Activated B cell treated with CpG ODN at 0.5 μM for 24 hours (primary cell): ENCODE results near the gene CPM. TPM values are rescaled to one million over a fixed set of nuclear protein-coding genes. Genes with fewer than 3 reads are reported as not detected.

ENCODE experiments used
- ATAC-seq: fragments of 200-7000 bp; cut with Tn5 transposase; one replicate; pipeline ENCODE4 v1.10.0; 2021; ENCODE audit warnings: low read depth, mild to moderate bottlenecking, moderate library complexity
- CTCF ChIA-PET: fragments of 350-600 bp; sonication (Branson Sonifier 250); formaldehyde crosslinking; loops from one replicate; lab custom pipeline; 2021; ENCODE audit warnings: antibody characterized with exemption; lab: Charles Lee
- POLR2A ChIA-PET: fragments of 350-600 bp; sonication (Branson Sonifier 250); formaldehyde crosslinking; loops from one replicate; lab custom pipeline; 2021; ENCODE audit warnings: antibody characterized with exemption; lab: Charles Lee
- DNase-seq: peaks from one replicate; pipeline ENCODE4 v3.0.0; 2022
- H3K27ac Mint-ChIP-seq: one replicate; pipeline ENCODE4 v1.8.0; 2020; ENCODE audit warnings: mixed read lengths
- H3K27me3 Mint-ChIP-seq: one replicate; pipeline ENCODE4 v1.8.0; 2021; ENCODE audit warnings: mixed read lengths
- H3K36me3 Mint-ChIP-seq: one replicate; pipeline ENCODE4 v1.8.0; 2021; ENCODE audit warnings: low read depth, mixed read lengths
- H3K4me1 Mint-ChIP-seq: one replicate; pipeline ENCODE4 v1.8.0; 2021; ENCODE audit warnings: mixed read lengths
- H3K4me3 Mint-ChIP-seq: one replicate; pipeline ENCODE4 v1.8.0; 2020; ENCODE audit warnings: mild to moderate bottlenecking, mixed read lengths
- H3K9me3 Mint-ChIP-seq: one replicate; pipeline ENCODE4 v1.8.0; 2020; ENCODE audit warnings: mixed read lengths
- intact Hi-C: fragments of 100-400 bp; cut with micrococcal nuclease; formaldehyde crosslinking; loops from one replicate; pipeline ENCODE4 v1.15.1; 2024
- total RNA-seq: library from RNA; stranded (reverse); gene quantifications from 2 replicates; pipeline ENCODE4 v1.2.3, GENCODE V29; 2022
- TF ChIP-seq, protein P1 (sequence below): fragments of 200-600 bp; IDR thresholded peaks from one replicate; pipeline ENCODE4 v1.8.0; 2022; ENCODE audit warnings: antibody characterized with exemption, mild to moderate bottlenecking

CPM gene
- total RNA-seq, 1 donor from 2014 or later, result 10.1 TPM

DNA sequence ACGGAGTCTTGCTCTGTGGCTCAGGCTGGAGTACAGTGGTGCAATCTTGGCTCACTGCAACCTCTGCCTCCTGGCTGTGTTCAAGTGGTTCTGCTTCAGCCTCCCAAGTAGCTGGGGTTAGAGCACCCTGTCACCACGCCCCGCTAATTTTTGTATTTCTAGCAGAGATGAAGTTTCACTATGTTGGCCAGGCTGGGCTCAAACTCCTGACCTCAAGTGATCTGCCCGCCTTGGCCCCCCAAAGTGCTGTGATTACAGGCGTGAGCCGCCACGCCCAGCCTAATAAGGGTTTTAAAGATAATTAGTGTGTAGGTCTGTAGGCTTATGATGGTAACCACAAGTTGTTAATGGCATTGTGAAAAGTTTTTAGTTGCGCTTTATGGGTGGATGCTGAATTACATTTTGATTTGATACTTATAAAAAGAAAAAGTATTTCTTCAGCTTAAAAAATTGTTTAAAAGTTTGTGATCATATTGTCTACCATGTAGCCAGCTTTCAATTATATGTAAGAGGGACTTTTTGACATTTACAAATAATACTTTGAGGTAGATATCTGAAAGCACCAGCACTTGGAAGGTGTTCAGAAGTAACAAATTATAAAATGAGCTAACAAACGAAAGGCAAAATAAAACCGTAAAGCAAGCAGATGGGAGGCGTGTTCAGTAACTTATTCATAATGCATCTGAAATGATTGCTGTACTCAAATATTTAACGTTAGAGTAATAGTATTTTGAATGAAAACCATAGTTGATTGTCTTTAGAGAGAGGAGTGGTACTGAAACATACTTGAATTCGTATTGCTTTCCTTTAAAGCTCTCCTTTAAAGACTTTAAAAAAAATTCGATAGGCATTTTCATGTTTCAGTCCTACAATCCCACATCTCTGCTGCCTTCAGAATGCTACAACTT, 87.9 kb downstream of the CPM start:
- Mint-ChIP-seq H3K9me3 (no peaks in the 10 kb centered on the region), H3K36me3 (peaks cover 31% of the 10 kb centered on the region), H3K4me3 (no peak overlapping the region), H3K4me1 (no peaks in the 10 kb centered on the region), H3K27ac (no peak overlapping the region), H3K27me3 (no peaks in the 10 kb centered on the region)
- DNase-seq (no peak), ATAC-seq (no peak)
- TF ChIP-seq, protein P1, sequence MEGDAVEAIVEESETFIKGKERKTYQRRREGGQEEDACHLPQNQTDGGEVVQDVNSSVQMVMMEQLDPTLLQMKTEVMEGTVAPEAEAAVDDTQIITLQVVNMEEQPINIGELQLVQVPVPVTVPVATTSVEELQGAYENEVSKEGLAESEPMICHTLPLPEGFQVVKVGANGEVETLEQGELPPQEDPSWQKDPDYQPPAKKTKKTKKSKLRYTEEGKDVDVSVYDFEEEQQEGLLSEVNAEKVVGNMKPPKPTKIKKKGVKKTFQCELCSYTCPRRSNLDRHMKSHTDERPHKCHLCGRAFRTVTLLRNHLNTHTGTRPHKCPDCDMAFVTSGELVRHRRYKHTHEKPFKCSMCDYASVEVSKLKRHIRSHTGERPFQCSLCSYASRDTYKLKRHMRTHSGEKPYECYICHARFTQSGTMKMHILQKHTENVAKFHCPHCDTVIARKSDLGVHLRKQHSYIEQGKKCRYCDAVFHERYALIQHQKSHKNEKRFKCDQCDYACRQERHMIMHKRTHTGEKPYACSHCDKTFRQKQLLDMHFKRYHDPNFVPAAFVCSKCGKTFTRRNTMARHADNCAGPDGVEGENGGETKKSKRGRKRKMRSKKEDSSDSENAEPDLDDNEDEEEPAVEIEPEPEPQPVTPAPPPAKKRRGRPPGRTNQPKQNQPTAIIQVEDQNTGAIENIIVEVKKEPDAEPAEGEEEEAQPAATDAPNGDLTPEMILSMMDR, result no peak
- ChIA-PET CTCF (no interaction called here), POLR2A (interaction anchor here (0.5 kb wide), 1 partner anchor 573 kb away, joined by 6 read pairs; no protein-coding TSS in a partner anchor)
- intact Hi-C loops, result no loop called here

GRCh38 chr12:68844318-68844745, 88.6 kb downstream of the CPM start:
- no peak overlapping the region for H3K27ac Mint-ChIP-seq
- POLR2A ChIA-PET, result interaction anchor here (0.5 kb wide), 1 partner anchor 574 kb away, joined by 6 read pairs; no protein-coding TSS in a partner anchor
- no peak for ATAC-seq

GRCh38 chr12:68842784-68843567, 90.0 kb downstream of the CPM start:
- no peaks in the 10 kb centered on the region for H3K9me3 Mint-ChIP-seq
- intact Hi-C loops, result no loop called here
- H3K4me3 Mint-ChIP-seq, result no peak overlapping the region
- H3K27me3 Mint-ChIP-seq, result no peaks in the 10 kb centered on the region
- ChIA-PET CTCF (interaction anchor here (1.4 kb wide), 1 partner anchor 13 kb away, joined by 5 read pairs; no protein-coding TSS in a partner anchor), POLR2A (no interaction called here)
- H3K27ac Mint-ChIP-seq, result no peak overlapping the region
- H3K36me3 Mint-ChIP-seq, result peaks cover 44% of the 10 kb centered on the region
- no peaks in the 10 kb centered on the region for H3K4me1 Mint-ChIP-seq
- TF ChIP-seq, protein P1, result no peak
- no peak for ATAC-seq
- DNase-seq, result no peak

More at GRCh38 chr12:68844318-68844745, 88.6 kb downstream of the CPM start:
- Mint-ChIP-seq H3K36me3 (peaks cover 34% of the 10 kb centered on the region), H3K27me3 (no peaks in the 10 kb centered on the region), H3K9me3 (no peaks in the 10 kb centered on the region), H3K4me3 (no peak overlapping the region), H3K4me1 (no peaks in the 10 kb centered on the region)
- intact Hi-C loops, result no loop called here
- DNase-seq, result no peak
- TF ChIP-seq, protein P1, result no peak
- CTCF ChIA-PET, result interaction anchor here (0.7 kb wide), 1 partner anchor 13 kb away, joined by 3 read pairs; no protein-coding TSS in a partner anchor

- H3K4me1 Mint-ChIP-seq, result no peaks in the 10 kb centered on the region
- TF ChIP-seq, protein P1, result no peak
- no peaks in the 10 kb centered on the region for H3K9me3 Mint-ChIP-seq
- intact Hi-C loops, result no loop called here
- no peak overlapping the region for H3K27ac Mint-ChIP-seq
- H3K27me3 Mint-ChIP-seq, result no peaks in the 10 kb centered on the region
- DNase-seq (no peak), ATAC-seq (no peak)
- H3K4me3 Mint-ChIP-seq, result no peak overlapping the region
- ChIA-PET CTCF (interaction anchor here (0.9 to 1.4 kb wide), 2 partner anchors 12 kb away, joined by 4 to 5 read pairs; no protein-coding TSS in a partner anchor), POLR2A (no interaction called here)
- H3K36me3 Mint-ChIP-seq, result peaks cover 51% of the 10 kb centered on the region
Observed at GRCh38 chr12:68842123-68842522, 90.8 kb downstream of the CPM start.
